OCI-LY7 (cell line): ENCODE data around the gene MYBBP1A. TPM values are rescaled to one million over a fixed set of nuclear protein-coding genes. Genes with fewer than 3 reads are reported as not detected.

Source experiments
- BruUV-seq: library from RNA; stranded (reverse); fragments of 400-500 nt; replicated peaks from 2 replicates; lab custom pipeline; 2021; lab: Mats Ljungman, UMichigan
- CTCF ChIA-PET: fragments of 300-600 bp; sonication (Branson Sonifier 250); formaldehyde crosslinking; loops from one replicate; lab custom pipeline; 2022; ENCODE audit warnings: antibody characterized with exemption; ENCODE audit not compliant: unreplicated experiment; lab: Charles Lee
- POLR2A ChIA-PET: fragments of 300-600 bp; sonication (Branson Sonifier 250); formaldehyde crosslinking; loops from one replicate; lab custom pipeline; 2022; ENCODE audit warnings: antibody characterized with exemption; lab: Charles Lee
- DNase-seq: peaks from one replicate; pipeline ENCODE4 v3.0.0-alpha.2; 2015; ENCODE audit warnings: low spot score
- H2AFZ ChIP-seq: fragments of 200-600 bp; sonication (generic), shearing (Covaris generic); 2 replicates; pipeline ENCODE4 v1.6.1; 2014; ENCODE audit warnings: mild to moderate bottlenecking, antibody characterized with exemption, low read length, moderate library complexity
- H3K27ac ChIP-seq: fragments of 200-600 bp; sonication (generic); 2 replicates; pipeline ENCODE4 v1.5.1; 2014; ENCODE audit warnings: mixed run types, low read depth, mild to moderate bottlenecking, moderate library complexity, low read length, inconsistent platforms; ENCODE audit not compliant: poor library complexity, severe bottlenecking
- H3K36me3 ChIP-seq: fragments of 200-600 bp; sonication (generic); 2 replicates; pipeline ENCODE4 v1.6.1; 2014; ENCODE audit warnings: mild to moderate bottlenecking, antibody characterized with exemption, low read length, moderate library complexity, mixed read lengths; ENCODE audit not compliant: insufficient read depth
- H3K4me1 ChIP-seq: fragments of 200-600 bp; sonication (generic); 2 replicates; pipeline ENCODE4 v1.5.1; 2014; ENCODE audit warnings: mild to moderate bottlenecking, low read length; ENCODE audit not compliant: insufficient read depth, poor library complexity, severe bottlenecking
- H3K4me2 ChIP-seq: fragments of 200-600 bp; sonication (generic); 2 replicates; pipeline ENCODE4 v1.6.1; 2014; ENCODE audit warnings: mild to moderate bottlenecking, low read length
- H3K4me3 ChIP-seq: fragments of 200-600 bp; sonication (generic); 2 replicates; pipeline ENCODE4 v1.5.1; 2014; ENCODE audit warnings: mild to moderate bottlenecking, low read depth, low read length; ENCODE audit not compliant: poor library complexity, severe bottlenecking
- H3K79me2 ChIP-seq: fragments of 200-600 bp; sonication (generic); 2 replicates; pipeline ENCODE4 v1.6.1; 2016; ENCODE audit warnings: low read depth, mild to moderate bottlenecking, low read length, moderate library complexity, mixed read lengths; ENCODE audit not compliant: insufficient read depth
- H3K9me2 ChIP-seq: fragments of 200-600 bp; sonication (generic); 2 replicates; pipeline ENCODE4 v1.6.1; 2016; ENCODE audit warnings: mild to moderate bottlenecking, low read length, mixed read lengths; ENCODE audit not compliant: insufficient read depth
- H3K9me3 ChIP-seq: fragments of 200-600 bp; sonication (generic); 2 replicates; pipeline ENCODE4 v1.6.1; 2014; ENCODE audit warnings: mild to moderate bottlenecking, mixed run types, low read length, mixed read lengths
- H4K20me1 ChIP-seq: fragments of 200-600 bp; sonication (generic); 2 replicates; pipeline ENCODE4 v1.6.1; 2014; ENCODE audit warnings: mild to moderate bottlenecking, antibody characterized with exemption, low read length, moderate library complexity, mixed read lengths; ENCODE audit not compliant: insufficient read depth
- EZH2phosphoT487 ChIP-seq: fragments of 200-600 bp; sonication (generic); IDR thresholded peaks from 2 replicates; pipeline ENCODE4 v1.6.1; 2018; ENCODE audit warnings: low read depth, borderline replicate concordance, mild to moderate bottlenecking, mixed run types, antibody characterized with exemption, low read length, moderate library complexity, mixed read lengths
- intact Hi-C: fragments of 100-400 bp; cut with micrococcal nuclease; formaldehyde crosslinking; loops from one replicate; pipeline ENCODE4 v1.10.0; 2022; ENCODE audit not compliant: unreplicated experiment
- total RNA-seq, 2 experiments: library from RNA; depleted of rRNA in 1 of 2; stranded (reverse); fragments of >200 nt in 1 of 2; shearing (Covaris generic) in 1 of 2; gene quantifications; 2 replicates each; pipeline ENCODE4 v1.2.3, GENCODE V29; 2014 to 2022
- TF ChIP-seq, protein P1 (sequence below): fragments of 200-600 bp; sonication (generic); conservative IDR thresholded peaks from 2 replicates; pipeline ENCODE4 v1.5.1; 2014; ENCODE audit warnings: mild to moderate bottlenecking, antibody characterized with exemption, low read length, moderate library complexity, mixed read lengths

The MYBBP1A gene
- total RNA-seq, 2 experiments from 2014 or later = 131 to 142 TPM

DNA sequence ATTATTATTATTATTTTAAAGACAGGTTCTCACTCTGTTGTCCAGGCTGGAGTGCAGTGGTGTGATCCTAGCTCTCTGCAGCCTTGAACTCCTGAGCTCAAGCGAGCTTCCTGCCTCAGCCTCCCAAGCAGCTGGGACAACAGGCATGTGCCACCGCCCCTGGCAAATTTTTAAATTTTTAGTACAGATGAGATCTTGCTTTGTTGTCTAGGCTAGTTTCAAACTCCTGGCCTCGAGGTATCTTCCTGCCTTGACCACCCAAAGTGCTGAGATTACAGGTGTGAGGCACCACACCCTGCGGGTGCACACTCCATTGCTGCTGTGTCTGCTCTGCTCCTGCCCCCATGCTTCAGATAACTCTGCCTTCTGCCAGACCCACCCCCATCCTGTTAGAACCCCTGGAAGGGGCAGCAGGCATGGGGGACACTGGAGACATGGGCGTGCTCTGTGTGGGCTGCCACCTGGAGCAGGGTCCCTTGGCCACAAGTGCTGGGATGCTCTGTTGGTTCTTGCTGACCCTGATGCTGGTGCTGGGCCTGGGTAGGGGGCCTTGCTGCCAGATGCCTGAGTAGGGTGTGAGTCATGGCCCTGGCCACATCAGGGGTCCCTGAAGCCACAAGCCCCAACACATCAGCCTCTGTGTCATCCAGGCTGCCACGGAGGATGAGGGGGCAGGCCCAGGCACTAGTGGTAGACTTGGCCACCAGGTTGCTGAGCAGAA lies 2.6 kb upstream of the MYBBP1A start:
- Histone ChIP-seq H4K20me1 (no peaks in the 10 kb centered on the region), H3K36me3 (peaks cover 22% of the 10 kb centered on the region), H3K9me2 (no peaks in the 10 kb centered on the region), H3K4me3 (no peak overlapping the region), H3K4me2 (no peak overlapping the region), H2AFZ (no peak overlapping the region), H3K79me2 (peaks cover 24% of the 10 kb centered on the region), H3K9me3 (no peaks in the 10 kb centered on the region), H3K27ac (no peak overlapping the region), H3K4me1 (peaks cover 47% of the 10 kb centered on the region)
- ChIA-PET CTCF (interaction anchor here (0.6 to 1.3 kb wide), 3 partner anchors 8 to 137 kb away, joined by 3 to 6 read pairs (median 3); no protein-coding TSS in a partner anchor), POLR2A (interaction anchor here (0.6 to 0.7 kb wide), 3 partner anchors 97 to 391 kb away, joined by 3 to 8 read pairs (median 3); no protein-coding TSS in a partner anchor)
- BruUV-seq = no TSS peak
- intact Hi-C loops = loop anchor here (5.0 kb wide), 1 partner anchor 415 kb away; the partner anchor contains the start of genes CYB5D2 and ZZEF1
- TF ChIP-seq, protein P1, sequence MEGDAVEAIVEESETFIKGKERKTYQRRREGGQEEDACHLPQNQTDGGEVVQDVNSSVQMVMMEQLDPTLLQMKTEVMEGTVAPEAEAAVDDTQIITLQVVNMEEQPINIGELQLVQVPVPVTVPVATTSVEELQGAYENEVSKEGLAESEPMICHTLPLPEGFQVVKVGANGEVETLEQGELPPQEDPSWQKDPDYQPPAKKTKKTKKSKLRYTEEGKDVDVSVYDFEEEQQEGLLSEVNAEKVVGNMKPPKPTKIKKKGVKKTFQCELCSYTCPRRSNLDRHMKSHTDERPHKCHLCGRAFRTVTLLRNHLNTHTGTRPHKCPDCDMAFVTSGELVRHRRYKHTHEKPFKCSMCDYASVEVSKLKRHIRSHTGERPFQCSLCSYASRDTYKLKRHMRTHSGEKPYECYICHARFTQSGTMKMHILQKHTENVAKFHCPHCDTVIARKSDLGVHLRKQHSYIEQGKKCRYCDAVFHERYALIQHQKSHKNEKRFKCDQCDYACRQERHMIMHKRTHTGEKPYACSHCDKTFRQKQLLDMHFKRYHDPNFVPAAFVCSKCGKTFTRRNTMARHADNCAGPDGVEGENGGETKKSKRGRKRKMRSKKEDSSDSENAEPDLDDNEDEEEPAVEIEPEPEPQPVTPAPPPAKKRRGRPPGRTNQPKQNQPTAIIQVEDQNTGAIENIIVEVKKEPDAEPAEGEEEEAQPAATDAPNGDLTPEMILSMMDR = no peak
- no peak for TF ChIP-seq EZH2phosphoT487
- no peak for DNase-seq

DNA sequence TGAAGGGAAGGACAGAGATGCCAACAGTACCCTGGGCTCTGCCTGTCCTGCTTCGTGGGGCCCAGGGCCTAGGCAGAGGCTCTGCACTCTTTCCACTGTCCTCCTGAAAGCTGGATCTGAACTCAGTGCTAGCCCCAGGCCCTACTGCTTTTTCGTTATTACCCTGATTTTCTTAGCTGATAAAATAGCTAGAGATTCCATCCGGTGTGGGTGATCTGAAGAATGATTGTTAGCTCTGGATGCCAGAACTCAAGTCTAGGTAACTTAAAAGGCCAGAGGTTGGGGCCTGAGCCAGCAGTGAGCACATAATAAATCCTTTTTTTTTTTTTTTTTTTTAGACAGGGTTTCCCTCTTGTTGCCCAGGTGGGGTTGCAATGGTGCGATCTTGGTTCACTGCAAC lies 1.8 kb upstream of the MYBBP1A start:
- no peak overlapping the region for H2AFZ ChIP-seq
- H3K79me2 ChIP-seq = peaks cover 28% of the 10 kb centered on the region
- H3K9me2 ChIP-seq = no peaks in the 10 kb centered on the region
- no peak for DNase-seq
- no peak overlapping the region for H3K27ac ChIP-seq
- H3K9me3 ChIP-seq = no peaks in the 10 kb centered on the region
- BruUV-seq = no TSS peak
- H3K4me1 ChIP-seq = peaks cover 39% of the 10 kb centered on the region
- H4K20me1 ChIP-seq = no peaks in the 10 kb centered on the region
- intact Hi-C loops = loop anchor here (5.0 kb wide), 1 partner anchor 415 kb away; the partner anchor contains the start of genes CYB5D2 and ZZEF1
- peaks cover 30% of the 10 kb centered on the region for H3K36me3 ChIP-seq
- TF ChIP-seq, protein P1 = no peak
- TF ChIP-seq EZH2phosphoT487 = no peak
- no peak overlapping the region for H3K4me2 ChIP-seq
- POLR2A ChIA-PET = interaction anchor here (0.6 to 0.7 kb wide), 3 partner anchors 98 to 392 kb away, joined by 3 to 8 read pairs (median 3); no protein-coding TSS in a partner anchor
- no peak overlapping the region for H3K4me3 ChIP-seq
- CTCF ChIA-PET = interaction anchor here (0.6 to 1.3 kb wide), 3 partner anchors 9 to 136 kb away, joined by 3 to 6 read pairs (median 3); no protein-coding TSS in a partner anchor
